Activated CD4-positive, alpha-beta T cell treated with anti-CD3 and anti-CD28 coated beads for 36 hours (primary cell): ENCODE measurements around the gene STX19. TPM values are rescaled to one million over a fixed set of nuclear protein-coding genes. Genes with fewer than 3 reads are reported as not detected.
A peak's percentile ranks its signal among the peaks of the same experiment; 100 is the strongest.

Experiments used
- ATAC-seq: fragments of 200-7000 bp; cut with Tn5 transposase; one replicate; pipeline ENCODE4 v1.10.0; 2021; ENCODE audit warnings: mild to moderate bottlenecking, moderate library complexity
- CTCF ChIA-PET: fragments of 350-600 bp; sonication (Branson Sonifier 250); formaldehyde crosslinking; loops from one replicate; lab custom pipeline; 2021; ENCODE audit warnings: antibody characterized with exemption; lab: Charles Lee
- POLR2A ChIA-PET: fragments of 350-600 bp; sonication (Branson Sonifier 250); formaldehyde crosslinking; loops from one replicate; lab custom pipeline; 2021; ENCODE audit warnings: antibody characterized with exemption, inconsistent platforms; lab: Charles Lee
- DNase-seq: peaks from one replicate; pipeline ENCODE4 v3.0.0-alpha.2; 2020
- H3K27ac Mint-ChIP-seq: one replicate; pipeline ENCODE4 v1.8.0; 2021; ENCODE audit warnings: mixed read lengths
- H3K27me3 Mint-ChIP-seq: one replicate; pipeline ENCODE4 v1.8.0; 2021; ENCODE audit warnings: mixed read lengths
- H3K36me3 Mint-ChIP-seq: one replicate; pipeline ENCODE4 v1.8.0; 2021; ENCODE audit warnings: low read depth, mixed read lengths
- H3K4me1 Mint-ChIP-seq: one replicate; pipeline ENCODE4 v1.8.0; 2021; ENCODE audit warnings: mixed read lengths
- H3K4me3 Mint-ChIP-seq: one replicate; pipeline ENCODE4 v1.8.0; 2021; ENCODE audit warnings: mild to moderate bottlenecking, moderate library complexity, mixed read lengths
- H3K9me3 Mint-ChIP-seq: one replicate; pipeline ENCODE4 v1.8.0; 2021; ENCODE audit warnings: low read depth, mixed read lengths
- intact Hi-C, 2 experiments: fragments of 100-400 bp; cut with DNase I in 1 of 2; cut with micrococcal nuclease in 1 of 2; formaldehyde crosslinking; loops; one replicate each; pipeline versions ENCODE4 v1.14.2 to v1.15.1; 2022 to 2024; cut with DNase I, micrococcal nuclease
- total RNA-seq, 2 experiments: library from RNA; stranded (reverse); gene quantifications; one replicate each; pipeline ENCODE4 v1.2.3, GENCODE V29; 2021

The STX19 gene
- total RNA-seq, 2 experiments from 2014 or later, result not detected

- no peak for DNase-seq
- POLR2A ChIA-PET, result no interaction called here
- ATAC-seq, result no peak
- Mint-ChIP-seq H3K4me3 (no peak overlapping the region), H3K9me3 (no peaks in the 10 kb centered on the region), H3K4me1 (no peaks in the 10 kb centered on the region), H3K36me3 (no peaks in the 10 kb centered on the region), H3K27ac (no peak overlapping the region), H3K27me3 (no peaks in the 10 kb centered on the region)
- CTCF ChIA-PET, result interaction anchor here (0.8 kb wide), 1 partner anchor 12 kb away, joined by 4 read pairs; no protein-coding TSS in a partner anchor
- intact Hi-C loops, result no loop called here
Measured at GRCh38 chr3:94024385-94024784, 4.0 kb downstream of the STX19 start.

- H3K4me1 Mint-ChIP-seq, result no peaks in the 10 kb centered on the region
- no peak overlapping the region for H3K4me3 Mint-ChIP-seq
- POLR2A ChIA-PET, result no interaction called here
- CTCF ChIA-PET, result interaction anchor here (0.6 to 1.2 kb wide), 4 partner anchors 16 to 112 kb away, joined by 3 to 6 read pairs (median 4); partner anchors contain the start of genes DHFR2 and NSUN3
- no peak for ATAC-seq
- no peak for DNase-seq
- peaks cover 2% of the 10 kb centered on the region for H3K36me3 Mint-ChIP-seq
- no peaks in the 10 kb centered on the region for H3K9me3 Mint-ChIP-seq
- intact Hi-C loops, result no loop called here
- H3K27ac Mint-ChIP-seq, result no peak overlapping the region
- H3K27me3 Mint-ChIP-seq, result no peaks in the 10 kb centered on the region
Measured at GRCh38 chr3:94020293-94020692, 8.1 kb downstream of the STX19 start.

- Mint-ChIP-seq H3K27me3 (no peaks in the 10 kb centered on the region), H3K4me3 (no peak overlapping the region), H3K36me3 (peaks cover 4% of the 10 kb centered on the region), H3K9me3 (no peaks in the 10 kb centered on the region), H3K27ac (no peak overlapping the region), H3K4me1 (peaks cover 6% of the 10 kb centered on the region)
- intact Hi-C loops, result no loop called here
- ChIA-PET CTCF (interaction anchor here (1.1 kb wide), 2 partner anchors 15 to 43 kb away, joined by 4 to 6 read pairs; partner anchors contain the start of genes DHFR2 and NSUN3), POLR2A (no interaction called here)
- ATAC-seq, result no peak
- DNase-seq, result no peak
Measured at GRCh38 chr3:94019659-94020058, 8.7 kb downstream of the STX19 start.

GRCh38 chr3:94015025-94015424 is 13.4 kb downstream of the STX19 start:
- H3K4me1 Mint-ChIP-seq, result peaks cover 35% of the 10 kb centered on the region
- ATAC-seq, result no peak
- H3K9me3 Mint-ChIP-seq, result no peaks in the 10 kb centered on the region
- no peaks in the 10 kb centered on the region for H3K27me3 Mint-ChIP-seq
- intact Hi-C loops, result no loop called here
- no peak overlapping the region for H3K4me3 Mint-ChIP-seq
- ChIA-PET POLR2A (no interaction called here), CTCF (interaction anchor here (1.9 to 2.0 kb wide), 2 partner anchors 47 to 54 kb away, joined by 4 to 13 read pairs; no protein-coding TSS in a partner anchor)
- DNase-seq, result no peak
- peaks cover 10% of the 10 kb centered on the region for H3K36me3 Mint-ChIP-seq
- H3K27ac Mint-ChIP-seq, result no peak overlapping the region

- intact Hi-C loops, result no loop called here
- ChIA-PET POLR2A (no interaction called here), CTCF (interaction anchor here (1.2 to 1.7 kb wide), 3 partner anchors 13 to 57 kb away, joined by 3 to 6 read pairs (median 4); no protein-coding TSS in a partner anchor)
- H3K27ac Mint-ChIP-seq, result peak overlapping the region; percentile 56
- H3K36me3 Mint-ChIP-seq, result peaks cover 10% of the 10 kb centered on the region
- H3K4me1 Mint-ChIP-seq, result peaks cover 42% of the 10 kb centered on the region
- H3K9me3 Mint-ChIP-seq, result no peaks in the 10 kb centered on the region
- H3K27me3 Mint-ChIP-seq, result no peaks in the 10 kb centered on the region
- no peak overlapping the region for H3K4me3 Mint-ChIP-seq
- DNase-seq (no peak), ATAC-seq (no peak)
Measured at GRCh38 chr3:94012185-94012584, 16.2 kb downstream of the STX19 start.

DNA sequence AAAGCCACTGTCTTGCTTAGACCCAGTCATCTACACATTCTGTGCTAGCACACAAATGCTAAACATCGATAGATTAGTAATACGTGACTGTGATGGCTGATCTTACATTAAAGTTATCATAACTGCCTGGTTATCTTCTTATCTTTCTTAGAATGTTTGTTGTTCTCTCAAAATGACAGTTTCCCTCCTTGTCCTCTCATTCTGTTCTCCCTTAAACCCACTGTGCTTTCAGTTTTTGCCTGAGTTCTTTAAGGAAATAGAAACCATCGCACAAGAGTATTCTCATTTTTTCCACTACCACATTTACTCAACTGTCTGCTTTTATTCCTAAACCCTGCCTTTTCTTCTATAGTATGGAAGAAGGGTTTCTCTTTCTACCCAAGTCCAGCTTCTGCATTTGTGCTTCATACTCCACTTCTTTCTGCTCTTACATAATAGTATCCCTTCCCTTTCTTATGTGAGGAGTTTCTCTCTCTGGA is 17.1 kb downstream of the STX19 start:
- ChIA-PET CTCF (interaction anchor here (0.9 to 1.7 kb wide), 4 partner anchors 12 to 58 kb away, joined by 3 to 6 read pairs (median 3); no protein-coding TSS in a partner anchor), POLR2A (no interaction called here)
- Mint-ChIP-seq H3K4me3 (peak overlapping the region; percentile 8), H3K27me3 (no peaks in the 10 kb centered on the region), H3K9me3 (no peaks in the 10 kb centered on the region), H3K27ac (peak overlapping the region; percentile 56), H3K4me1 (peaks cover 43% of the 10 kb centered on the region), H3K36me3 (peaks cover 10% of the 10 kb centered on the region)
- DNase-seq (no peak), ATAC-seq (peak; percentile 92)
- intact Hi-C loops, result loop anchor here (1.0 to 2.0 kb wide), 3 partner anchors 32 to 58 kb away; partner anchors contain the start of gene DHFR2 (in 2 of the 2)

- peaks cover 36% of the 10 kb centered on the region for H3K4me1 Mint-ChIP-seq
- no peaks in the 10 kb centered on the region for H3K27me3 Mint-ChIP-seq
- H3K4me3 Mint-ChIP-seq, result no peak overlapping the region
- H3K36me3 Mint-ChIP-seq, result peaks cover 7% of the 10 kb centered on the region
- H3K27ac Mint-ChIP-seq, result peak overlapping the region; percentile 6
- ChIA-PET CTCF (interaction anchor here (1.3 to 1.6 kb wide), 2 partner anchors 57 to 60 kb away, joined by 3 to 4 read pairs; no protein-coding TSS in a partner anchor), POLR2A (no interaction called here)
- DNase-seq (no peak), ATAC-seq (no peak)
- no peaks in the 10 kb centered on the region for H3K9me3 Mint-ChIP-seq
- intact Hi-C loops, result loop anchor here in 1 of 2 experiments (2.0 to 10.0 kb wide), 2 partner anchors 33 to 235 kb away; no protein-coding TSS in a partner anchor
Measured at GRCh38 chr3:94009608-94010007, 18.8 kb downstream of the STX19 start.

DNA sequence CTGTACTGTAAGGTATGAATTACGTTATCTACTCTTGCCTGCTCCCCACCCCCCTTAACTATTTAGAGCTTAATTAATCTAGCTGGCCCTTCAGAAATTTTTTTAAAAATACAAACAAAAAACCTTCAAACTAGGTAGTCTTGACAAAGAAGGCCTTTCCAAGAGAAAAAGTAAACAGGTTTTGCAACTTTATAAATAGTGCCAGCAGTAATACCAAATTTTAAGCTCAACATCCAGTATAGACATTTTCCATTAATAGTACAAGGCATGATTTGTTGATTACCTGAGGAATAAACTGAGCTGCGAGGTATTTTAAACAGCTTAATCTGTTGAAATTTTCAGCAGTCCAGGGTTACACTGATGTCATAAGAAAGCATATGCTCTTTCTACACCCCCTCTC is 20.1 kb downstream of the STX19 start:
- no peak overlapping the region for H3K4me3 Mint-ChIP-seq
- H3K36me3 Mint-ChIP-seq, result peaks cover 7% of the 10 kb centered on the region
- intact Hi-C loops, result loop anchor here in 1 of 2 experiments (10.0 kb wide), 1 partner anchor 237 kb away; no protein-coding TSS in a partner anchor
- DNase-seq (no peak), ATAC-seq (no peak)
- H3K27ac Mint-ChIP-seq, result no peak overlapping the region
- peaks cover 31% of the 10 kb centered on the region for H3K4me1 Mint-ChIP-seq
- no peaks in the 10 kb centered on the region for H3K27me3 Mint-ChIP-seq
- H3K9me3 Mint-ChIP-seq, result no peaks in the 10 kb centered on the region
- ChIA-PET CTCF (interaction anchor here (0.8 to 1.4 kb wide), 2 partner anchors 54 to 61 kb away, joined by 3 to 14 read pairs; partner anchors contain the start of gene DHFR2), POLR2A (no interaction called here)

GRCh38 chr3:94004301-94004910 is 24.0 kb downstream of the STX19 start:
- Mint-ChIP-seq H3K36me3 (peaks cover 2% of the 10 kb centered on the region), H3K9me3 (no peaks in the 10 kb centered on the region), H3K27me3 (no peaks in the 10 kb centered on the region), H3K4me3 (peak overlapping the region; percentile 44), H3K4me1 (peaks cover 2% of the 10 kb centered on the region), H3K27ac (no peak overlapping the region)
- ChIA-PET POLR2A (interaction anchor here (0.7 to 1.1 kb wide), 2 partner anchors 14 to 58 kb away, joined by 3 to 5 read pairs; partner anchors contain the start of genes DHFR2 and NSUN3), CTCF (interaction anchor here (0.7 to 4.7 kb wide), 5 partner anchors 16 to 98 kb away, joined by 3 to 44 read pairs (median 6); partner anchors contain the start of genes DHFR2 and NSUN3)
- intact Hi-C loops, result loop anchor here (1.0 to 10.0 kb wide), 6 partner anchors 24 to 245 kb away; partner anchors contain the start of genes ARL13B (in 1 of the 2) and NSUN3 (in 1 of the 2)
- ATAC-seq (peak; percentile 78), DNase-seq (no peak)

- CTCF ChIA-PET, result interaction anchor here (1.1 to 4.7 kb wide), 3 partner anchors 16 to 69 kb away, joined by 3 to 44 read pairs (median 4); no protein-coding TSS in a partner anchor
- Mint-ChIP-seq H3K4me1 (no peaks in the 10 kb centered on the region), H3K27ac (no peak overlapping the region), H3K4me3 (no peak overlapping the region), H3K27me3 (no peaks in the 10 kb centered on the region), H3K36me3 (peaks cover 2% of the 10 kb centered on the region), H3K9me3 (no peaks in the 10 kb centered on the region)
- intact Hi-C loops, result loop anchor here in 1 of 2 experiments (10.0 kb wide), 1 partner anchor 243 kb away; no protein-coding TSS in a partner anchor
- ATAC-seq (no peak), DNase-seq (no peak)
- POLR2A ChIA-PET, result no interaction called here
Measured at GRCh38 chr3:94001827-94002495, 26.4 kb downstream of the STX19 start.

DNA sequence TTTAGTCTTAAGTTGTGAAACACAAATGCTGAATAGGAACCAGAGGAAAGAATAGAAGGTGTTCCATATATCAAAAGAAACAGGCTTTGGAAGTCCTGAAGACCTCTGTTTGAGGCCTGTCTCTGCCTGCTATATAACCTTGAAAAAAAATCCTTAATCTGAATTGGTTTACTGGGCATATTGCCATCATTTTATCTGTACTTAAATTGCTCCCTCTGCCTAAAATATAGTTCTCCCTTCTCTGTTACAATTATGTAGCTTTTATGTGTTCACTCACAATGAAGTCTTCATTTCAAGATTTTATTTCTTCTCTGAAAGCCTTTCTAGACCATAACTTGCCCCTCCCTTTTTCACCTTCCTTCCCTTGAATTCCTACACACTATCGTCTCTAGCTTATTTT is 27.2 kb downstream of the STX19 start:
- DNase-seq, result no peak
- ChIA-PET POLR2A (no interaction called here), CTCF (interaction anchor here (1.1 to 4.7 kb wide), 3 partner anchors 15 to 69 kb away, joined by 3 to 44 read pairs (median 4); no protein-coding TSS in a partner anchor)
- peaks cover 5% of the 10 kb centered on the region for H3K36me3 Mint-ChIP-seq
- H3K4me1 Mint-ChIP-seq, result no peaks in the 10 kb centered on the region
- no peaks in the 10 kb centered on the region for H3K9me3 Mint-ChIP-seq
- no peaks in the 10 kb centered on the region for H3K27me3 Mint-ChIP-seq
- no peak overlapping the region for H3K27ac Mint-ChIP-seq
- no peak overlapping the region for H3K4me3 Mint-ChIP-seq
- intact Hi-C loops, result loop anchor here in 1 of 2 experiments (10.0 kb wide), 1 partner anchor 244 kb away; no protein-coding TSS in a partner anchor
- ATAC-seq, result no peak
